Stimulated activated CD4-positive, alpha-beta T cell treated with anti-CD3 and anti-CD28 coated beads, Interleukin-4, amount 100 ng/mL, for 4 hours (primary cell): ENCODE results near the gene SYMPK.

Experiments used
- DNase-seq, 2 experiments: peaks; one replicate each; pipeline ENCODE4 v3.0.0-alpha.2; 2020

SYMPK gene

DNA sequence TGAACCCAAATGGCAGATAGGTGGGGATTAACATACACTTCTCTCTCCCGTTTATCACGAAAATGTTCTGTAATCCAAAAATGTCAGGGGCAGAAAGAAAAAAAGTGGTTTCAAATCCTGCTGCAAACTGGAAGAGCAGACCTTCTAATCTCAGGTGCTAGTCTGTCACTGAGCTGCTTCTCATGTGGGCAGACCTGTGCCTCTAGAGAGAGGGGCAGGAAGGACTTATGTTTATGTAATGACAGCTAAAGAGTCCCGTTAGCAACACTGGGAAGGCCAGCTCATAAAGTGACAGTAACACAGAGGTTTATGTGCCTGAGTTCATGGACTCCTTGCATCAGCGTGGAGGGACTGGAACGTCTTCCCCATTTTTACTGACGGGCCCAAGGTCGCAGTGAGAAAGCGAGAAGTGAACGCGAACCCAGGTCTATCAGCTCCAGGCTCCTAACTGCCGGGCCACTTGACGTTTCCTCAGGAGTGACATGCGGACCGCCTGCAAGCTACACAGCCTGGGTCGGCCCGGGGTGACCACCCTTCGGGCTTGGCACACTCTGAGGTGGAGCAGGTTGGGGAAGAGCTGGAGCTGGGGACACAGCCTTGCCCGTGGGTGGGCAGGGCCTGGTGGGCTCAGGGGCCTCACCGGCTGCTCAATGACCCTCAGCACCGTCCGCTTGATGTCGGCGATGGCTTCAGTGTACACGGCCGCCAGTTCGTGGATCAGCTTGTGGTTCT is 38.2 kb downstream of the SYMPK start:
- no peak for DNase-seq

DNA sequence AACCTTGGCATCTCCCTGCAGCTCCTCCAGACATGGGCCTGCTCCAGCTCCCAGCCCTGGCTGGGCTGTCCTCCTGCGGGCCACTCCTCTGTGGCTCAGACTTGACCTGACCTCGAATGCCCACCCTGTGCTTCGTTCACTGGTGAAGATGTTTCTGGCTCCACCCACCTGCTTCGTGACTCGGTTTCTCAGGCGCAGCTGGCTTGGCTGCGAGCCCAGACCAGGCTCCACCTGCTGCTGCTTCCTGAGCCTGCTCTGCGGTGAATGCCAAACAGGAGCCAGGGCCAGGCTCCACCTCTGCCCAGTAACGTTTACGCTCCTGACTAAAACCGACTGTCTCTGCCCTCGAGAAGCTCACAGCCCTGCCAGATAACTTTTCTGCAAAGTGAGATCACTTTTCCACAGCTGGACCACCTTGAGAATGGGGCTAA is 38.9 kb downstream of the SYMPK start:
- no peak for DNase-seq

DNA sequence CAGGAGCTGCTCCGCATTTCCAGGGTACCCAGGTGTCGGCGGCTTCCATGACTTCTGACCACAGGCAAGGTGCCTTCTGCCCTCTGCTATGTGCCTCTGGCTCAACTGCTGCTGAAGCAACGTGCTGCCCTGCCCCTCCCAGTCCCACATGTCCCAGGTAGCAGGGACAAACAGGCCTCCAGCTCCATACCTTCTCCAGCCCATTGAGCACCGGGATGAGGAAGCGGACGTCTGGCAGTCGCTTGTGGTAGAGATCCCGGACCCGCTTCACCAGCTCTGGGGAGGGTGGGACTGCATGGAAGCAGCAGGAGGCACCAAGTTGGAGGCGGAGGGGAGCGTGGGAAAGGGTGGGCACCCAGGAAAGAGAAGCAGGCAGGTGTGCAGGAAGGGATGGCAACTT is 39.8 kb downstream of the SYMPK start:
- no peak for DNase-seq

DNA sequence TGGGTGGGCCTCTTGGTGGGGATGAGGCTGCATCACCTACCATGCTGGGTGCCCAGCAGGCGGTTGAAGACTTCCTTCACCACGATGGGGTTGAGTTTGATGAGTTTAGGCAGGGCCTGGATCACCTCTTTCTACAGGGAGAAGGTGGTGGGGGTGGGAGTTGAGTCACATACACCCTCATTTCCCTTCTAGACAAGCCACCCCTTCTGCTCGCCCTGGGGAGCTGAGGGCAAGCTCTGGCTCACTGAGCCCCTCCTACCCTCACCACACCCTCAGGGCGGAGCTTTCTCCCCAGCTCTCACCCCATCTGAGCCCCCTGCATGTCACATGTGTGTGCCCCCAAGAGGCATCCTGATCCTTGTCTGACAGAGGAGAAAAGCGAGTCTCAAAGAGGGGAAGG is 40.2 kb downstream of the SYMPK start:
- DNase-seq = no peak

DNA sequence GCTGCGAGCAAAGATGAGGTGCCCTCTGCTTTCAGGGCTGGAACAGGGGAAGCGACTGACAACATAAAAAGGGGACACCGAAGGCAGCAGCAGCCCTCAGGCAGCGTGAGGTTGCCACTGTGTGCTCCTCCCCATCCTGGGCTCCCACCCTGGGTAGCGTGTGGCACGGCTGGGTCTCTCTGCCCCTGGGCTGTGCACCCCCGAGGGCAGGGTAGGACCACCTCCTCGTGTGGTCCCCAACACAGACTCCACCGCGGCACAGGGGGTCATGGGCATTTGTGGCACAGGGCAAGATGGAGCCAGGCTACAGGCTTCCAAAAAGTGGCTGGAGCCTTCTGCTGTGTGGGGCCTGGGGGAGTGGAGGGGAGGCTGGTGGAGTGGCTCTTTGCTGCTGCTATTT is 41.4 kb downstream of the SYMPK start:
- no peak for DNase-seq

DNA sequence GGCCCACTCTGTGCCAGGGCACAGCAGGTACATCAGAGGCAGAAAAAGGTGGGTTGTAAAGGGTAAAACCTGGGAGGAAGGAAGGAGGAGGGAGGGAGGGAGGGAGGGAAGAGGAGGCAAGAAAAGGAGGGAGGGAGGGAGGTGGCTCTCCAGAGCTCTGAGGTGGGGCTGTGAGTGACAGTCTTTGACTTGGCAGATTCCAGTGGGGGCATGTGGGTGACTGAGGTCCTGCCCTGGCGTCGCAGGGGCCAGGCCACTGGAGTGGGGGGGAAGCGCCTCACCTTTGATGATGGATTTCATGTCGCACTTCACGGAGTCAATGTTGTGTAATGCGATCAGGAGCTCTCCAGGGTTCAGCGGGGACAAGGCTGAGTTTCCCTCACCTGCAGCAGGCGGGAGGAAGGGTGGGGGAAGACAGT is 41.8 kb downstream of the SYMPK start:
- DNase-seq = no peak

DNA sequence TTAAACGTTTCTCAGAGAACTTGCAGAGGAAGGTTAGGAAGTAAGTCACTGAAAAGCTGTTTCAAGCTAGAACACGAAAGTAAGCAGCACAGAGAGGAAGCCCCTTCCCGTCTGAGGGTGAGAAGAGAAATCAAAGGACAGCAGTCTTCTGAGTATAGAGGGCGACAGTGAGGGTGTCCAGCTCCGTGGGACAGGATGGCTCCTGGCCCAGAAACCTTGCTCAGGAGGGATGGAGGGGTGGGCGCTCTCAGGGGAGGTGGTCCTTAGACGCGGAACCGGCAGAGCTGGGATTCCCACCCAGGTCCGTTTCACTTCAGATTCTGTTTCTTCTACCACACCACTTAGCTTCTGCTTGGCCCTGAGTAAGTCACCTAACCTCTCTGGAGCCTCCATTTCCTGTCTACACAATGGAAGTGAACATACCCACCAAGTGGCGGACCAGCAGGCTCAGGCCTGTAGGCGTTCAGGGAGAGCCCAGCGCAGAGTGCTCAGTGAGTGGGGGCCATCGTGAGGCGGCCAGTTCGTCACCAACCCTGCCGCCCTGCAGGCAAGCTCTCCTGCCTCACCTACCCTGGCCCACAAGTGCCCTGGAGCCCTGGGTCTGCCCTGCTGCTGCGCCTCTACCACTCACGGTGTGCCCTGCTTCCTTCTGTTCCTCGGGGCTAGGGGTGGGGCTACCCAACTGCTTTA is 42.4 kb downstream of the SYMPK start:
- no peak for DNase-seq

DNA sequence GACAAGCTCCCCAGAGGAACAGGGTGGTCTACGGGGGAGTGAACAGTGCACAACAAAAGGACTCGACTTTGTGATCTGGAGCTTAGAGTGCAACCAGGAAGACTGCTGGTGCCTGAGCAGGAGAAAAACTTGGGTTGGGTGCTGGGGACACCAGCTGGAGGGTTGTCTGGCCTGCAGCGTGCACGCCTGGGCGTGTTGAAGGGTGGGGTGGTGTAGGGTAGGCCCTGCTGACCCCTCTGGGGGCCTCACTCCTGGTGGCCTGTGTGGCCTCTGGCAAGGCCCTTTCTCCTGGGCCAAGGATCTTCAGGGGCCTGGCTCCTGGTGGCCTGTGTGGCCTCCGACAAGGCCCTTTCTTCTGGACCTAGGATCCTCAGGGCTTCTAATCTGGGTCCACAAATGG is 43.2 kb downstream of the SYMPK start:
- no peak for DNase-seq

DNA sequence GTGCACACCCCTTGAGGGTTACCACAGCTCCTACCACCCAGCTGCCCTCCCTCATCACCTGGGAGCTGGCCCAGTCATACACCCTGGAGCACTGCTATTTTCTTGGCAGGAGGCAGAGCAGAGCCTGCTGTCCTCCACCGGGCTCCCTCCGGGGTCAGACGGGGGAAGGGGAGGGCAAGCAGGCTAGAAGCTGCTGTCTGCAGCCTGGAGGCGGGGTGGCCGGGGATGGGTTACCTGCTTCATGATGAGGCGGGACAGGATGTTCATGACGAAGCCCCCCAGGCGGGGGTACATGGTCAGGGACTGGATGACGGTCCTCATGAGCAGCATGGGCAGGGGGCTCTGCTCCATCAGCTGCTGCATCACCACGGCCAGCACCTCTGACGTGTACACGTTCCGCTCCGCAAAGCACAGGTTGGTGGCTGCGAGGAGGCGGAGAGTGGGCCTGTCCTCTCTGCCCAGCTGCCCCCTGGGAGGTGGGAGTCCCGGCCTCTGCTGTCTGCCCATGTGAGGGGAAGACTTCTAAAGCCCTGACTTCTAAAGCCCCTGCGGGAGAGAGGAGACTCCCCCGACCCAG is 45.1 kb downstream of the SYMPK start:
- DNase-seq = no peak

DNA sequence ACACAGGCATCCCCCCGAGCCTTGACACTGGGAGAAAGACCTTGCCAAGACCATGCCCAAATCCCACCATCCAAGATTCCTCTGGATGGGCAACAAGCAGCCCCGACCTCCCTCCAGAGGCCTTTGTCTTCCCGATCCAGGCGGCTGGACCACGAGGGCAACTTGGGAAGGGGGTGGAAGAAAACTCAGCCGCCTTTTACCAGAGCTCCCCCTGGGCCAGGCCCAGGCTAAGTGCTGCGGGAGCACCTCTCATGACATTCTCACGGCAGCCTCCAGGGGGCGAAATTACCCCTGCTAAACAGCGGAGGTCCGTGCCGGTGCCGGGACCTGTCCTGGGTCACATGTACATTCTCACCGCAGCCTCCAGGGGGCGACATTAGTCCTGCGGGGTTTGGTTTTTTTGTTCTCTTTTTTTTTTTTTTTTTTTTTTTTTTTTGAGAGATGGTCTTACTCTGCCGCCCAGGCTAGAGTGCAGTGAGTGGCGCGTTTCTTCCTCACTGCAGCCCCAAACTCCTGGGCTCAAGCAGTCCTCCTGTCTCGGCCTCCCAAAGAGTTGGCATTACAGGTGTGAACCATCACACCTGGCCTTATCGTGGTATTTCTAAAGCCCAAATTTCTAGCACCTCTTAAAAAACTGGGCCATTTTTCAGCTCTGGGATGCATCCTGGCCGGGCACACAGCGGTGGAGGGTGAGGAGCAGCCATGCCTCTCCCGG is 45.8 kb downstream of the SYMPK start:
- DNase-seq = peak; percentile 92 to 96

DNA sequence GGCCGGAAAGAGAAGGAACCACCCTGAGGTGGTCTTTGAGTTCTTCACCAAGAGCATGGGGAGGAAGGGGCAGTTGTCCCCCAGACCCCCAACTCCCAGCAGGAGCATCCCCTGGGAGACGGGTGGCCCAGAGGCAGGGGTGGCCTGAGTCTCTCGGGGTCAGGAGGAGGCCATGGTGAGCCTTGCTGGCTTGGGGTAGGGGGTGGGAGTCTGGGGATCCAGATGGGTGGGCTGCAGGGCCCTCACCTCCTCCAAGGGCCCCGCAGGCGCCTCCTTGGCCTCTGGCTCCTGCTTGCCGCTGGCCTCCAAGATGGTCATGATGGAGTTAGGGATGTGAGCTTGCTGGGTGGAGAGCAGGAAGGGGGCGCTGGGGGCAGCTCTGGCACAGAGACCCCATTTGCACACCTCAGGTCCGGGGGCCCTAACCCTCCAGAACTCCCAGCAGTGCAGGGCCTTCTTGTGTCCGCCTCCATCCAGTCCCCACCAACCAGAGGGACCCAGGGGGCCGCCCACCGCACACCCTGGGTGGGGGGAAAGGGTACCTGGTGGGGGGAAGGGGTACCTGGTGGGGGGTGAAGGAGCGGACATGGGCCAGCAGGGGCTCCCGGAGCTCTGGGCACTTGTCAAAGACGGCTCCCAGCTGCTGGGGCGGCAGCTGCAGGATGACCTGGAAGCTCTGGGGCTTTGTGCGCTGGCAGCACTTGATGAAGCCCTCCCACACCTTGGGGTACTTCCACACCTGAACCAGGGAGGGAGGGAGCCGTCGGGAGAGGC is 46.5 kb downstream of the SYMPK start:
- no peak for DNase-seq

DNA sequence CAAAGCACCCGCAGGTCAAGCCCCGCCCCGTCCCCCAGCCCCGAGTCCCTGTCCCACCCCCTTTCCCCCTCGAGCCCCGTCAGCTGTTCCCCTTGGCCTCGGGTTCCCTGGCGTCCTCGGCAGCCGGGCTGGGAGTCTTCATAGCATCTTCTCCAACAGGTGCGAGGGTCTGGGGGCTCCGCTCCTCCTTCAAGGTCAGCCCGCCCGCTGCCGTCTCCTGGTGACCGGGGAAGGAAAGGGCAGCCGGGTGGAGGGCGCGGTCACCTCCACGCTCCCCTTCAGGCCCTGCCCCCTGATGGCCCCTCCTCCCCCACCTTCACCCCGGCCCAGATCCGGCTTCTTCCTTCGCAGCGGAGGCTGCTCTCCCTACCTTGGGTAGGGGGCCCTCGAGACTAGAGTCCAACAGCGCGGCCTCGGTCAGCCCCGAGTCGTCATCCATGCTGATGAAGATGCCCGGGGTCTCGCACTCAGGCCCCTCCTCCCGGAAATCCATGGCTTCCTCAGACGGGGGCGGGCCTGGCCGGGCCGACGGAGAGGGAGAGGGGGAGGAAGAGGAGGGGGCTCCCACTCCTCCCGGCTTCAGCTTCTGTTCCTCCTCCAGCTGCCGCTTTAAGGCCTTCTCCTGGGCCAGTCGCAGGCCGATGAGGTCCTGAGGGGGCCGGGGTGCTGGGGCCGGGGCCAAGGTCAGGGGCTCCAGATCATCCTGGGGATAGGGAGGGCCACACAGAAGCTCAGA is 47.3 kb downstream of the SYMPK start:
- DNase-seq = no peak

DNA sequence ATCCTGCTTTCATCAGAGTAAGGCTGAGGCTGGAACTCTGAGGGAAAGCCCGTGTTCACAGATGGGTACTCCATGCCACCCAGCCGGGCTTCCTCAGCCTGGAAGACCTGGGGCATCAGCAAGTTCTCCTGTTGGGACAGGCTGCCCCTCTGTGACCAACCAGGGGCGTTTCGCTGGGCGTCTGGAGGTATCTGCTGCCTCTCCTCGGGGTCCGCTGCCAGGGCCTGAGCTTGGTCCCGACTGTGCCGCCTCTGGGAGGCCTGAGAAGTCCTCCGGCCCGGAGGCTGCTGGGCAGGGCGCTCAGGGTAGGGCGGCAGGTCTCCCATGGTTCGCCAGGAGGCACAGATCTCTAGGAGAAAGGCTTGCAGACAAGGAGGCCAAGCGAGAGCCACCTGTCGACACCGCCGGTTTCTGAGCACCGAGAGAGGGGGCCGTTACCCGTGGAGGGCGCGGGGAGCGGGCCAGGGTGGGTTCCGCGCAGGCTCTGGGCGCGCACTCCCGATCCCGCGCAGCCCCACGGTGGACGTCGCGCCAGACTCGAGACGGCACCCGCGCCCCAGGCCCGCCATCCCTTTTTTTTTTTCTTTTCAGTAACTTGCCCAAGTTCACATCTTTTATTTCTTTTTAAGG is 48.0 kb downstream of the SYMPK start, which contains the start of gene RSPH6A:
Gene RSPH6A (minus strand): TSS at position 458 of the 630 bp plus-strand sequence. CDS start 132 bp downstream, at position 326.
- no peak for DNase-seq

DNA sequence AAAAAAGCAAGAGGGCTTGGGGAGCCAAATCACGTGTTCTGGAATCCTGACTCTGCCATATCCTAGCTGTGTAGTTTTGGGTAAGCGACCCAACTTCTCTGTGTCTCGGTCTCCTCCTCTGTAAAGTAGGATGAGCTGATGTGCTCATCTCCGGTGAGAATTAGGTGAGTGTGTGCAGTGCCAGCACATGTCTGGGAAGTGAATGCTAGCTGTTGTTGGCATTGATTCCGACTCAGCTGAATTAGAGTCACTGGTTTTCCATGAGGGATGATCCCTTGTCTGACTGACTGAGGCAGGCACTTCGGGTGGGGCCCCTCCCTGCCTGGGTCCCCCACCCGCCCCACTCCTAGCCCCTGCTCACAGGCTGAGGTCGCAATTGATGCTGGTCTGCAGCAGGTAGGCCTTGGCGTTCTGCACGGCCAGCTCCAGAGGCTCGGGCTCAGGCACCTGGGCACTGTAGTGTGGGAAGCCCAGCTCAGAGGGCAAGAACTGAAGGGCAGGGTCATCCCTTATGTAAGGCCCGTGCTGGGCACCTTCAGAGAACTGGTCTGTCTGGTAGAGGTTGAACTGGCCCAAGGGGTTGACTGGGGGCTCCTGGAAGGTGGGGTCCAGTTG is 48.7 kb downstream of the SYMPK start:
- DNase-seq = no peak

DNA sequence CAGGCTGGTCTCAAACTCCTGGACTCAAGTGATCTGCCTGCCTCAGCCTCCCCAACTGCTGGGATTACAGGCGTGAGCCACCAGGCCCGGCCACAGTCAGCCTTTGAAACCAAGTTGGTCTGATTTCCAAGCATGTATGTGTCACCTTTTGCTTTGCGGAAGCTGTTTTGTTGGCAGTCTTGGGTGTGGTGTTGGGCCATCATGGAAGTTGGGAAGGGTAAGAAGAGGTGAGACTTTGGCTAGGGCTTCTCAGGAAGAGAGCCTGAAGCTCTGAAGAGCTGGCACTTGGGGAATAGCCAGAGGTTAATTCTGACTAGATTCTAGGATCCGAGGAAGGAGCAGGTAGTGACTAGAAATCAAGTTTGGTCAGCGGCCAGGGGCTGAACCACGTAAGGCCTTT is 50.6 kb downstream of the SYMPK start:
- no peak for DNase-seq

DNA sequence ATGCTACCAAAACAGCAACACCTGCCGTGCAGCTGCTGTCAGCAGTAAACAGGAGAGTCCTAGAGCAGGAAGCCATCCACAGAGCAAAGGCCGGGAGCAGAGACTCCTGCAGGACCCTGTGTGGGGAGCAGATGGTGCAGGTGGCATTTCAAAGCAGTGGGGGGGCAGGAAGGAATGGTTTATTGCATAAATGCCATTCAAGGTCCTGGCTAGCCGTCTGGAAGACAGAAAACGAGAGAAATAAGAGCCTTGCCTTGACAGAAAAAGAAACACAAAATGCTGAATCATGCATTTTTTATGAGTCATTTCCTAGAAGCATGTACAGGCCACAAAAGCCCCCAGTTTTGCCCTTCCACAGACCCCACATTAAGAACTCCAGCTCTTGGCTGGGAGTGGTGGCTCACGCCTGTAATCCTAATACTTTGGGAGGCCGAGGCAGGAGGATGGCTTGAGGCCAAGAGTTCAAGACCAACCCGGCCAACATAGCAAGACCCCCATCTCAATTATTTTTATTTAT is 53.2 kb downstream of the SYMPK start:
- DNase-seq = no peak

DNA sequence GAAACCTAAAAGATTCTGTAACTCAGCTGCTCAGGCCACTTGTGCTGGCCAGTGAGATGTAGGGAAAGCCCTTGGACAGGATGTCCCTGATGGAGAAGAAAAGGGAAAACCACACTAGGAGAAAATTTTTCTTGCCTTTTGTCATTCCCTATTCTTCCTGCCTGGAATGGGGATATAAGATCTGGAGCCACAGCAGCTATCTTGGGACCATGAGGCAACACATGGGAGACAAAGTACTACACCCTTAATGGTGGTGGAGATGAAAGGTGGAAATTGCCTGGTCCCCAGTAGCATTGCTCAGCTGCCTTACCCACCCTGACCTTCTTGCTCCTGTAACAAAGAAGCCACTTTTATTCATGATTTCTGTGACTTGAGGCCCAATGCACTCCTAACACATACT is 57.2 kb downstream of the SYMPK start:
- DNase-seq = no peak

DNA sequence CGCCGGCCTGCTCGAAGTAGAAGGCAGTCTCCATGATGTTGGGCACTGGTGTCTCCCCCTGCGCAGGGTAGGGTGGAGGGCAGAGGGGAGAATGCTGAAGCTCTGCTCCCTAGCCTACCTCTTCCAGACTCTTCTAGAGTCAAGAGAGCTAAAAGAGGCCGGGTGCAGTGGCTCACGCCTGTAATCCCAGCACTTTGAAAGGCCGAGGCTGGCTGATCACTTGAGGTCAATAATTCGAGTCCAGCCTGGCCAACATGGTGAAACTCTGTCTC is 58.1 kb downstream of the SYMPK start:
- no peak for DNase-seq

DNA sequence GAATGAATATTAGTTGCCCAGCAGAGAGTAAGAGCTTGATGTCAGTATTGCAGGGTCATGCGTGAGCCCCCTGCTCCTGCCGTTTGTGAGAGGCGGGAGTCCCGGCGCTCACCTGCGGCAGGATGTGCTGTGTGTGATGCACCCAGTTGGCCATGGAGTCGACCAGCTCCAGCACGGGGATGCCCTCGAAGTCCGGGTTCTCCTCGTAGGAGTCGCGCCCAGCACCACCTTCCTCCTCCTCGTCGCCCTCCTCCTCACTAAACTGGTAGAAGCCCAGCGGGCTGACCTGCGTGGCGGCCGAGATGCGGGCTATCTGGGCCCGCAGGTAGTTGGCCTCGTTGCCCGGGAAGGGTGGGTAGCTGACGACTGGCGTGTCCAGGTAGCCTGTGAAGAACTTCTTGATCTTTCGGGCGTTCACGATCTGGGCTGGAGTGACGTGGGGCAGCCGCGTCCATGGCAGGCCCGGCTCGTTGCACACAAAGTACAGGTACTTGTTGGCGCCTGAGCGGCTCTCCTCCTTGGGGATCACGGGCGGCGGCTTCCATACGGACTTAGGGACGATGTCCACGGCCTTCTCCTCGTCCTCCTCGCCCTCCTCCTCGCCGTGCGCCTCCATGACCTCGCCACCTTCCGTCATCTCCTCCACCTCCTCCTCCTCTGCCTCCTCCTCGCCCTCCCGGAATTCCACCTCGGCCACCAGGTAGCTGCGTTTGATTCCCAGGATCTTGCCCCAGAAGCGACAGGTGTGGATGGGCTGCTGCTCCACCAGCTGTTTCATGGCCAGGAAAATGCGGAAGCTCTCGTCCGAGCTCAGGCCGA is 58.6 kb downstream of the SYMPK start:
- no peak for DNase-seq

DNA sequence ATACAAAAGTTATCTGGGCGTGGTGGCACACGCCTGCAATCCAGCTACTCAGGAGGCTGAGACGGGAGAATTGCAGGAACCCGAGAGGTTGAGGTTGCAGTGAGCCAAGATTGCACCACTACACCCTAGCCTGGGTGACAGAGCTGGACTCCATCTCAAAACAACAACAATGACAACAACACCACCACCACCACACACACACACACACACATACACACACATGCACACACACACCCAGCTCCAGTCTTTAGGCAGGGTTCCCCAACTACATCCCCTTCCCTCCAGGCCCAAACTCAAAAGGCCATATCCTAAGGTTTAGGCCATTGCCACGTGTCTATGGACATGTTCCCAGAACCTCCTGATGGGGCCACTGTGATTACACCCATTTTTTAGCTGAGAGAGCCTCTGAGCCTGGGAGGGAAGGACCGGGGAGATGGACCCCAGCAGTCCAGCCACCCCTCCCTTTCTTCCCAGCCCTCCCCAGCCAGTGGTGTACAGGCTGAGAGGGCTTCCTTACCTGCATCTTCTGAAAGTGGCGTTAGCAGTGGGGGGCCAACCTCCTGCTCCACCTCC is 61.3 kb downstream of the SYMPK start:
- DNase-seq = no peak
